IMR-90 (cell line): Measurements from ENCODE around the gene CFAP90. TPM values are rescaled to one million over a fixed set of nuclear protein-coding genes. Genes with fewer than 3 reads are reported as not detected.

Experiments
- ATAC-seq: fragments of 200-7000 bp; cut with Tn5 transposase; 2 replicates; pipeline ENCODE4 v1.9.1; 2020; ENCODE audit warnings: low read depth, mild to moderate bottlenecking, moderate library complexity
- BruUV-seq: library from RNA; stranded (reverse); fragments of 400-500 nt; replicated peaks from 2 replicates; lab custom pipeline; 2021; lab: Mats Ljungman, UMichigan
- CTCF ChIA-PET: fragments of 300-600 bp; formaldehyde crosslinking; extraction: SDS; loops from one replicate; lab custom pipeline; 2021; ENCODE audit warnings: antibody characterized with exemption; lab: Yijun Ruan, JAX
- POLR2A ChIA-PET: fragments of 300-600 bp; sonication (Branson Sonifier 250); formaldehyde crosslinking; loops from one replicate; lab custom pipeline; 2022; ENCODE audit warnings: antibody characterized with exemption; ENCODE audit not compliant: unreplicated experiment; lab: Charles Lee
- DNase-seq: peaks from one replicate; pipeline ENCODE4 v3.0.0; 2013
- H2AFZ ChIP-seq: replicated peaks from 2 replicates; pipeline ENCODE3; 2013; ENCODE audit warnings: low read length, mild to moderate bottlenecking; ENCODE audit not compliant: poor library complexity
- H2AK5ac ChIP-seq: 2 replicates; pipeline ENCODE4 v1.6.1; 2013; ENCODE audit warnings: low read depth, low read length, inconsistent platforms
- H2AK9ac ChIP-seq: replicated peaks from 2 replicates; pipeline ENCODE3; 2013; ENCODE audit warnings: mild to moderate bottlenecking, low read depth, low read length, moderate library complexity; ENCODE audit not compliant: poor library complexity
- H2BK120ac ChIP-seq: 2 replicates; pipeline ENCODE4 v1.6.1; 2013; ENCODE audit warnings: low read depth, low read length, inconsistent platforms
- H2BK15ac ChIP-seq: 3 replicates; pipeline ENCODE4 v1.6.1; 2013; ENCODE audit warnings: low read depth, low read length, inconsistent platforms
- H2BK20ac ChIP-seq: 2 replicates; pipeline ENCODE4 v1.6.1; 2013; ENCODE audit warnings: low read depth, mild to moderate bottlenecking, inconsistent platforms, low read length, moderate library complexity
- H2BK5ac ChIP-seq: 2 replicates; pipeline ENCODE4 v1.6.1; 2013; ENCODE audit warnings: mild to moderate bottlenecking, low read depth, low read length, inconsistent platforms; ENCODE audit not compliant: poor library complexity, severe bottlenecking
- H3K14ac ChIP-seq: replicated peaks from 2 replicates; pipeline ENCODE4 v1.6.1; 2013; ENCODE audit warnings: low read depth, low read length, inconsistent platforms
- H3K18ac ChIP-seq: 2 replicates; pipeline ENCODE4 v1.6.1; 2013; ENCODE audit warnings: low read depth, low read length, control low read depth
- H3K23ac ChIP-seq: 2 replicates; pipeline ENCODE4 v1.6.1; 2013; ENCODE audit warnings: low read depth, low read length, inconsistent platforms
- H3K27ac ChIP-seq: 2 replicates; pipeline ENCODE4 v1.5.1; 2013; ENCODE audit warnings: mild to moderate bottlenecking, control low read depth, low read length; ENCODE audit not compliant: insufficient read depth
- H3K27me3 ChIP-seq: 2 replicates; pipeline ENCODE4 v1.6.1; 2013; ENCODE audit warnings: low read length; ENCODE audit not compliant: control insufficient read depth, insufficient read depth
- H3K36me3 ChIP-seq: 2 replicates; pipeline ENCODE4 v1.6.1; 2013; ENCODE audit warnings: low read length, mixed read lengths; ENCODE audit not compliant: control insufficient read depth, insufficient read depth
- H3K4ac ChIP-seq: 2 replicates; pipeline ENCODE4 v1.6.1; 2013; ENCODE audit warnings: low read depth, low read length, inconsistent platforms
- H3K4me1 ChIP-seq: 2 replicates; pipeline ENCODE4 v1.6.1; 2013; ENCODE audit warnings: low read length, mixed read lengths; ENCODE audit not compliant: control insufficient read depth, insufficient read depth
- H3K4me2 ChIP-seq: 2 replicates; pipeline ENCODE4 v1.6.1; 2013; ENCODE audit warnings: low read depth, mild to moderate bottlenecking, control low read depth, low read length, moderate library complexity
- H3K4me3 ChIP-seq: 2 replicates; pipeline ENCODE4 v1.5.1; 2013; ENCODE audit warnings: low read depth, mild to moderate bottlenecking, control low read depth, low read length, moderate library complexity; ENCODE audit not compliant: insufficient read depth
- H3K56ac ChIP-seq: 2 replicates; pipeline ENCODE4 v1.6.1; 2013; ENCODE audit warnings: low read length, inconsistent platforms; ENCODE audit not compliant: insufficient read depth; ENCODE audit errors: extremely low read depth
- H3K79me1 ChIP-seq, 2 experiments: 2 replicates each; pipeline ENCODE4 v1.6.1; 2013; ENCODE audit warnings: low read length in 2 of 2, inconsistent platforms in 1 of 2, low read depth in 1 of 2
- H3K9ac ChIP-seq: 2 replicates; pipeline ENCODE4 v1.6.1; 2013; ENCODE audit warnings: low read depth, low read length, control low read depth
- H3K9me1 ChIP-seq: 2 replicates; pipeline ENCODE4 v1.6.1; 2013; ENCODE audit warnings: low read length, inconsistent platforms; ENCODE audit not compliant: insufficient read depth
- H3K9me3 ChIP-seq: 2 replicates; pipeline ENCODE4 v1.6.1; 2013; ENCODE audit warnings: low read length; ENCODE audit not compliant: control insufficient read depth, insufficient read depth
- H4K20me1 ChIP-seq: 2 replicates; pipeline ENCODE4 v1.6.1; 2013; ENCODE audit warnings: low read length, inconsistent platforms; ENCODE audit not compliant: insufficient read depth
- H4K5ac ChIP-seq: 2 replicates; pipeline ENCODE4 v1.6.1; 2013; ENCODE audit warnings: mild to moderate bottlenecking, low read depth, low read length, control low read depth
- H4K8ac ChIP-seq, 2 experiments: 2 replicates each; pipeline ENCODE4 v1.6.1; 2013; ENCODE audit warnings: low read depth in 2 of 2, low read length in 2 of 2, control low read depth in 1 of 2, inconsistent platforms in 1 of 2
- H4K91ac ChIP-seq: 2 replicates; pipeline ENCODE4 v1.6.1; 2013; ENCODE audit warnings: low read depth, low read length, inconsistent platforms; ENCODE audit not compliant: insufficient read depth
- CEBPB ChIP-seq: IDR thresholded peaks from 2 replicates; pipeline ENCODE4 v1.6.1; 2012; ENCODE audit warnings: low read depth, low read length, improper control_type of control experiment
- CHD1 ChIP-seq: IDR thresholded peaks from 2 replicates; pipeline ENCODE4 v1.6.1; 2012; ENCODE audit warnings: low read depth, low read length, improper control_type of control experiment
- FOS ChIP-seq: fragments of 150-350 bp; IDR thresholded peaks from 2 replicates; pipeline ENCODE4 v1.6.1; 2016; ENCODE audit warnings: low read depth, low read length
- POLR2A ChIP-seq: IDR thresholded peaks from 2 replicates; pipeline ENCODE4 v1.6.1; 2012; ENCODE audit warnings: mild to moderate bottlenecking, low read depth, low read length
- RAD21 ChIP-seq: IDR thresholded peaks from 2 replicates; pipeline ENCODE4 v1.6.1; 2012; ENCODE audit warnings: low read length, improper control_type of control experiment
- RCOR1 ChIP-seq: IDR thresholded peaks from 2 replicates; pipeline ENCODE4 v1.6.1; 2012; ENCODE audit warnings: mild to moderate bottlenecking, low read length, improper control_type of control experiment; ENCODE audit not compliant: insufficient replicate concordance
- RFX5 ChIP-seq: IDR thresholded peaks from 2 replicates; pipeline ENCODE4 v1.8.0; 2012; ENCODE audit warnings: low read depth, mild to moderate bottlenecking, low read length, moderate library complexity
- SMC3 ChIP-seq: fragments of 150-350 bp; IDR thresholded peaks from 2 replicates; pipeline ENCODE4 v1.6.1; 2016; ENCODE audit warnings: low read depth, mild to moderate bottlenecking, antibody characterized with exemption, low read length, moderate library complexity
- WGBS, 2 experiments: methylation state at CpG; one replicate each; pipeline versions ENCODE4 v1.1.5 to v1.1.7; 2013; ENCODE audit warnings: missing lambda C conversion rate in 2 of 2; ENCODE audit not compliant: insufficient read length in 1 of 2; ENCODE audit errors: extremely low coverage in 2 of 2; 5-methylcytosine and 5-hydroxymethylcytosine counted together
- dilution Hi-C: fragments of 300-500 bp; cut with HindIII; formaldehyde crosslinking; loops from one replicate; pipeline ENCODE4 v1.14.3; 2018; ENCODE audit warnings: low sequenced_read_pairs; ENCODE audit not compliant: unreplicated experiment
- in situ Hi-C: fragments of 300-500 bp; cut with MboI; formaldehyde crosslinking; loops from 3 replicates; pipeline ENCODE4 v1.14.3; 2019; ENCODE audit warnings: low sequenced_read_pairs, inconsistent platforms, mixed read lengths
- intact Hi-C: fragments of 100-400 bp; cut with micrococcal nuclease; formaldehyde crosslinking; loops from 2 replicates; pipeline ENCODE4 v1.10.0; 2022
- polyA plus RNA-seq, 3 experiments: library from polyadenylated mRNA; depleted of rRNA; stranded (reverse); fragments of >200 nt; gene quantifications; 2 replicates each; pipeline ENCODE4 v1.2.3, GENCODE V29; 2012; ENCODE audit warnings: low replicate concordance in 1 of 3
- total RNA-seq: library from RNA; depleted of rRNA; stranded (reverse); fragments of >200 nt; gene quantifications from 2 replicates; pipeline ENCODE4 v1.2.3, GENCODE V29; 2012

The CFAP90 gene
- total and polyA plus RNA-seq, 2 of the 4 experiments (the other 2 are of a cell fraction), result 0.09 TPM; not detected in 1

GRCh38 chr5:7872517-7873130, 21.7 kb upstream of the CFAP90 start:
- H3K9me3 ChIP-seq, result no peaks in the 10 kb centered on the region
- ChIA-PET CTCF (interaction anchor here (0.7 kb wide), 1 partner anchor 12 kb away, joined by 3 read pairs; no protein-coding TSS in a partner anchor), POLR2A (no interaction called here)
- no peak overlapping the region for H3K9ac ChIP-seq
- no peak overlapping the region for H3K4me3 ChIP-seq
- no TSS peak for BruUV-seq
- ATAC-seq (no peak), DNase-seq (peak; percentile 45)
- no peak overlapping the region for H3K56ac ChIP-seq
- dilution Hi-C loops (no loop called here), intact Hi-C loops (loop anchor here (10.0 kb wide), 1 partner anchor 962 kb away; no protein-coding TSS in a partner anchor), in situ Hi-C loops (no loop called here)
- no peak overlapping the region for H4K8ac ChIP-seq
- H2BK15ac ChIP-seq, result no peak overlapping the region
- H3K79me1 ChIP-seq, result peaks cover 25 to 45% of the 10 kb centered on the region in 2 experiments
- H3K18ac ChIP-seq, result no peak overlapping the region
- 25% methylated on average over 1 of the region's 4 CpGs; no CpG with 5 or more reads in 1 of the 2 experiments for WGBS, 2 experiments
- H2AFZ ChIP-seq, result no peak overlapping the region
- no peak overlapping the region for H3K27ac ChIP-seq
- H2BK120ac ChIP-seq, result no peak overlapping the region
- no peak overlapping the region for H3K4me2 ChIP-seq
- peaks cover 2% of the 10 kb centered on the region; the same call in 1 of the 2 replicates for H3K9me1 ChIP-seq
- no peak overlapping the region for H2AK9ac ChIP-seq
- H4K20me1 ChIP-seq, result peaks cover 6% of the 10 kb centered on the region; the same call in 1 of the 2 replicates
- H3K4me1 ChIP-seq, result peaks cover 3% of the 10 kb centered on the region; the same call in 1 of the 2 replicates
- no peak overlapping the region for H2BK20ac ChIP-seq
- no peak overlapping the region for H4K91ac ChIP-seq
- TF ChIP-seq CHD1, result no peak
- TF ChIP-seq RFX5, result no peak
- TF ChIP-seq SMC3, result no peak
- no peak for TF ChIP-seq RCOR1
- TF ChIP-seq FOS, result no peak
- TF ChIP-seq CEBPB, result no peak
- TF ChIP-seq POLR2A, result no peak
- no peak for TF ChIP-seq RAD21
- H3K4ac ChIP-seq, result no peak overlapping the region
- H3K14ac ChIP-seq, result no peak overlapping the region
- H3K36me3 ChIP-seq, result peaks cover 8% of the 10 kb centered on the region
- H2BK5ac ChIP-seq, result no peak overlapping the region
- no peaks in the 10 kb centered on the region for H3K27me3 ChIP-seq
- no peak overlapping the region for H2AK5ac ChIP-seq
- no peak overlapping the region for H3K23ac ChIP-seq
- H4K5ac ChIP-seq, result no peak overlapping the region
